IPS DF 19.7 (cell line): ENCODE results near the gene NCAPG2.
"Not testable (repeated sequence)": the region's sequence is repeated elsewhere in the genome, so short reads cannot be mapped to it uniquely, and the experiment has no call there.

Source experiments
- DNase-seq: peaks from one replicate; pipeline ENCODE4 v3.0.0-alpha.2; 2013; ENCODE audit warnings: low read depth, low spot score

The NCAPG2 gene

GRCh38 chr7:158706710-158707590, 2.3 kb upstream of the NCAPG2 start:
- no peak for DNase-seq

DNA sequence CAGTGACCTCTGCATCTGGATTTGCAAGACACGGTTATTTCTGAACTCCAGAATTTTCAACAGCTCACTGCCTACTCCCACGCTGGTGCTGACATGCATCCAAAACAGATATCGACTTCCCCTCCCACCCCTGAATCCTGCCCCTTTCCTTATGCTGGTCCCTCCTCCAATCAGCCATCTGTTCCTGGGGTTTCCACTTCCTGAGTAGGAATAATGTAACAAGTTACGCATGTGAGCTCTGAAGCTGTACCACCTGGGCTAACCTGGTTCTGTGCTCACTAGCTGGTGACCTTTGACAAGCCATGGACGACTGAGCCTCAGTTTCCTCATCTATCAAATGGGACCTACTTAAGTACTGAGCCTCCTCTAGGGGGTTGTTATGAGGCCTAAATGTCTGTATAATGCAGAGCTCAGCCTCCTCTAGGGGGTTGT, 1.7 kb upstream of the NCAPG2 start:
- no peak for DNase-seq

- no peak for DNase-seq
Measured at GRCh38 chr7:158705234-158705850, 738 bp upstream of the NCAPG2 start.

DNA sequence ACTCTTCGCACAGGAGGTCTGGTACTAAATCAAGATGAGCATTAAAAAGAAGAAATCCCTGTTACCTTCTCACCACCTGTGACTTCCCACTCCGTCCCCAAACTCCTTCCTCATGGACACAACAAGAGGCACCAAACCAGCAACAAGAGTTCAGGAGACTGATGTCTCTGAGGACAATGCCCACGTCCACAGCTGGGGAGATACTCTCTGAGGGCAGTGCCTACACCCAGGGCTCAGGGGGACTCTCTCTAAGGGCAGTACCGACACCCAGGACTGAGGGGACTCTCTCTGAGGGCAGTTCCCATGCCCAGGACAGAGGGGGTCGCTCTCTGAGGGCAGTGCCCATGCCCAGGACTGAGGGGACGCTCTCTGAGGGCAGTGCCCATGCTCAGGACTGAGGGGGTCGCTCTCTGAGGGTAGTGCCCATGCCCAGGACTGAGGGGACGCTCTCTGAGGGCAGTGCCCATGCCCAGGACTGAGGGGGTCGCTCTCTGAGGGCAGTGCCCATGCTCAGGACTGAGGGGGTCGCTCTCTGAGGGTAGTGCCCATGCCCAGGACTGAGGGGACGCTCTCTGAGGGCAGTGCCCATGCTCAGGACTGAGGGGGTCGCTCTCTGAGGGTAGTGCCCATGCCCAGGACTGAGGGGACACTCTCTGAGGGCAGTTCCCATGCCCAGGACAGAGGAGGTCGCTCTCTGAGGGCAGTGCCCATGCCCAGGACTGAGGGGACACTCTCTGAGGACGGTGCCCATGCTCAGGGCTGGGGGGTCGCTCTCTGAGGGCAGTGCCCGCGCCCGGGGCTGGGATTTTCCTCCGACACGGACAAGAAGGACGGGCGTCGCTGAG, 703 bp downstream of the NCAPG2 start:
- not testable (repeated sequence) for DNase-seq

- DNase-seq = no peak
Measured at GRCh38 chr7:158702944-158703343, 1.7 kb downstream of the NCAPG2 start.

DNA sequence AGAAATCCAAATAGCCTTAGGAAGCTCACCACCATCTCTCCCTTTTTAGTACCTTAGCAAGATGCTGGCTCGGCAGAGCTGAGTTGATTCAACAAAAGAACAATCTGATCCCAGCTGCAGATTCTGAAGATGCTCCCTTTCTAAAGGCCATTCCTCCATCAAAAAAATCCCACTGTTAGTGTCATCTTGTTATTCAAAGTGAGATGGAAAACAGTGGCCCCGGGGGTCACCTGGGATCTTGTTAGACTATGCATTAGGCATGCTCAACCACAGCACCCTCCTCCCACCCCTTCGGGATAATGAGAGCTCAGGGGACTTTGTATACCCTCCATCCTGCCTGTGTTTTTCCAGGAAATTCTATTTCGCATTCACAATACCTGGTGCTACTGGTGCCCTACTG, 2.4 kb downstream of the NCAPG2 start:
- peak; percentile 50 for DNase-seq

GRCh38 chr7:158700008-158700407, 4.6 kb downstream of the NCAPG2 start:
- DNase-seq = no peak

DNA sequence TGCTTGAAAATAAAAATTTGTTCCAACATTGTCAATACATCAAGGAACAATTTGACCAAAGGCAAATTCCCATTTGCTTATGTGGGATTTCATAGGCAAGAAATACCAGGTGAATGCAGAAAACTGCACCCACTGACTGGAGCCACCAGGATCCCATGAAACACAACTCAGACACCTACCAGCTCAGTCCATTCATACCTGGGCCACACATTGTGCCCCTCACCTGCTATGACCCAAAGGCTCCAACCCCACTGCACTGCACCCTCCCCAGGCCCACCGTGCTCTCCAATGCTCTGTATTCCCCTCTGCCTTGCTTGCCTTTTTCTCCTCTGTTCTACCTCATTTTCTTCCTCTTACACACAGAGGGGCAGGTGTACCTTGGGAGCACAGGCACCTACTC, 5.3 kb downstream of the NCAPG2 start:
- no peak for DNase-seq

- DNase-seq = no peak
Measured at GRCh38 chr7:158698657-158699195, 5.9 kb downstream of the NCAPG2 start.

DNA sequence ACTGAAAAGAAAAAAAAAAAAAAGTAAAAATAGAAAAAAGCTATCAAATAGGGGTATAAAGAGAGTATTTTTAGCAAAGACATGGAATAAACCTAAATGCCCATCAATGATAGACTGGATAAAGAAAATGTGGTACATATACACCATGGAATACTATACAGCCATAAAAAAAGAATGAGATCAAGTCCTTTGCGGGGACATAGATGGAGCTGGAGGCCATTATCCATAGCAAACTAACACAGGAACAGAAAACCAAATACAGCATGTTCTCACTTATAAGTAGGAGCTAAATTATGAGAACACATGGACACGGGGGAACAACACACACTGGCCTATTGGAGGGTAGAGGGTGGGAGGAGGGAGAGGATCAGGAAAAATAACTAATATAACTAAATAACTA, 7.0 kb downstream of the NCAPG2 start:
- not testable (repeated sequence) for DNase-seq

- DNase-seq = no peak
Measured at GRCh38 chr7:158695726-158696452, 8.7 kb downstream of the NCAPG2 start.

- DNase-seq = no peak
Measured at GRCh38 chr7:158695056-158695455, 9.5 kb downstream of the NCAPG2 start.

DNA sequence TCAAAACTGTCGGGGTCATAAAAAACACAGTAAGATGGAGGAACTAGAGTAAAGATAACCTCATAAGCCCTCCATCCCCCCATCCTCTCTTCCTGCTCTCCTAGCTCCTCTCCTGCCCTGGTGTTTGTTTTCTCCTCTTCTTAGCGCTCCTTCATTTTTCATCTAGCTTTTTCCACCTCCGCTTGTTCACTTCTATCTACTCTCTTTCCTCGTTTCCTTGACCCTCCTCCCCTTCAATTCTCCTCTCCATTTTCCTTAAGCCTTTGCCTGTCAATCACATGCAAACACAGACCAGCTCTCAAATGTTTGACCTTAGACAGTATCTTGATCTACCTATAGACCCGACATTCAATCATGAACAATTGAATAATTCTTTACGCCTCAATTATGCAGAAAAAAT, 10.0 kb downstream of the NCAPG2 start:
- no peak for DNase-seq

GRCh38 chr7:158689488-158689887, 15.1 kb downstream of the NCAPG2 start:
- no peak for DNase-seq

DNA sequence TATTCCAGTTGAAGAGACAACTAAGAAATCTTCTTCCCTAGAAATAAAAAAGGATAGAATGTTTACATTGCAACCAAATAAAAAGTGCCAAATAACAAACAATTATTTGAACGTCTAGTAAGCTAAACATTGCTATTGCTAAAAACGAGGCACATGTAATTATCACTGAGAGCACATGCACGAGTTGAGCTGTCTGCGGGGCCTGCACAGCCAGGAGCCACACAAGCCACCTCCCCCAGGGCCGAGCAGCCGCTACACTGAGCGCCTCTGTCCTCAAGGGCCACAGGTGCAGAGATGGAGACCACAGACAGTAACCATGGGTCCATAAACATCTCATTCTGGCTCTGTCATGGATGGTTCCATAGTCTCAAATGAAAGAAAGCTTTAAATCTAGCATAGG, 17.2 kb downstream of the NCAPG2 start:
- DNase-seq = no peak

DNA sequence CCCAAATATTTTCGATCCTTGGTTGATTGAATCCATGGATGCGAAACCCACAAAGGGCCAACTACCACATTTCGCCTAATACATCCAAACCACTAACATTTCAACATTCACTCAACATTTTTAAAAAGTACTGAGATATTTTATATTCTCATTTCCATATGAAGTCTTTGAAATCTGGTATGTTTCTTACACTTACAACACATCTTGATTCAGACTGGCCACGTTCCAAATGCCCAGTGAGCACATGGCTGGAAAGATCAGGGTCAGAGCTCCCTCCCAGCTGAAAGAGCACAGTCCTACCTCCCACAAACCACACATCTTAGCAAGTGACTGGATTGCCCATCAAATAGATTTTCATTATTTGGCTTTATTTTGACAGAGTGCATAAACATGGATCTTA, 18.9 kb downstream of the NCAPG2 start:
- DNase-seq = no peak

DNA sequence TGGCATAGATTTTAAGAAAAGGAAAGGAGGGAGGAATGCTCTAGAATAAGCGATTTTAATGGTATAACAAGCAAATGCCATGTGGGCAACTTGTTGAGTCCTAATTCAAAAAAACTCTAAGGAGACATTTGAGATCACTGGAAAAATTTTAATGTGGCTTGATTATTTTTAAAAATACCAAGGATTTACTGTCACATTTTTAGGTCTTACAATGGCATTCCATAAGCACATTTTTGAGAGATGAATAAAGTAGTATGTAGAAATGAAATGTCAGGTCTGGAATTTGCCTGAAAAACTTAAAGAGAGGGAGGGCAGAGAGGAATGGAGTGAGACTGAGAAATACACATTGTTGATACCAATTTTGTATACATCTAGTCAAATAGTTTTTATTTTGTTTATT, 20.3 kb downstream of the NCAPG2 start:
- DNase-seq = no peak

DNA sequence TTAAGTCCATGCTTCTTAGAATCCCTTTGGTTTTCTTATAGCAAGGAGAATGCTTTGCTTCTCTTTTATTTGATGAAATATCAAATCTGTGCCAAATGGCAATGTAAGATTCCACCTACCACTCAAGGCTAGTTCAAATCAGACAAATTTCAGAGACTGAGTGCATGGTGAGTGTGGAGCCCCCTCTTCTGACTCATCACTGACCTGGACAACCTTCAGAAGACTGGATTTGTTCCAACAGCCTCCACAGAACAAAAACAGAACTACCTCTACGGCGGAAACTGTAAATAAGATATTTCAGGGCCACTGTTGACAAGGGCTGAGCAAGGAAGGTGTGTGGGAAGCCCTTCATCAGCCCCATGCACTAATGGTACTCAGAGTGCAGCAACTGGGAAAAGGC, 21.1 kb downstream of the NCAPG2 start:
- no peak for DNase-seq

GRCh38 chr7:158682456-158682855, 22.1 kb downstream of the NCAPG2 start:
- no peak for DNase-seq

DNA sequence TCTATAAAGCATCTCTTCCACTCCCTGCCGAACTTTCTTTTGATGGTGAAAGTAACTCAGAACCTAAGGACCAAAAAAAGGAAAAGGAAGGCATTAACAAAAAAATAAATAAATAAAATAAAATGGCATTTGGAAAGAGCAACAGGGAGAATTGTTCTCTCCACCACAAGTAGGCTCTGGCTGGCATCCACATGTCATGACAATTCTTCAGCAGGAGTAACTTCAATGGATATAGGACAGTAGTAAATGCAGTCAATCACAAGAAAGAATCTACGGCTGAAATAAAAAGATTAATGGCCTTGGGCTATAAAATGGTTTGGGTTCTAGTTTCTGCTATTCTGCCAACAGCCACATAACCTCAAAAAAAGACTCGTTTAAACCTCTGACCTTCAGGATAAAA, 23.9 kb downstream of the NCAPG2 start:
- no peak for DNase-seq

DNA sequence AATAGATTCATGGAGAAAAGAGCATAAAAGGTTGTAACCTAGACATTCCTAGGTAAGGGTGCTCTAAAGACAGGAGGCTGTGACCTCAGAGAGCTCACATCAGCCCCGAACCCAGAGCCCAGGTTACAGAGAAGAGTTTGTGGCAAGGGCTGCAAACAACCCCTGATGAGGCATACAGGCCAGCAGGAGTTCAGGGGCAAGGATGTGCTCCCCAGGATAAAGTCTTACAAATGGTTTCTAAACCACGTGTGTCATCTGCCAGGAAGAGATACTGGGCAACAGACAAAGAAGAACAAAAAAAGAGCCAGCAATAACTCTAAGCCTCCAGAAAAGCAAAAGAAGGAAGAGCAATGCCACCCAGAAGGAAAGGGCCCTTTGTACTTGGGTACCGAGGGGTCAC, 27.7 kb downstream of the NCAPG2 start:
- DNase-seq = no peak
